Astrocyte (in vitro differentiated cells and primary cell): ENCODE measurements around the gene MARS2.

ENCODE experiments used
- EZH2 ChIP-seq: IDR thresholded peaks from 2 replicates; pipeline ENCODE4 v1.6.1; 2012; ENCODE audit warnings: mild to moderate bottlenecking, low read length, inconsistent platforms; ENCODE audit not compliant: insufficient read depth
- TF ChIP-seq, protein P1 (sequence below): IDR thresholded peaks from 2 replicates; pipeline ENCODE4 v1.5.1; 2011; ENCODE audit warnings: low read depth, mild to moderate bottlenecking, inconsistent platforms, low read length, moderate library complexity; ENCODE audit not compliant: insufficient read depth

GRCh38 chr2:197704434-197705120 is 592 bp upstream of the MARS2 start:
- TF ChIP-seq EZH2 = no peak
- TF ChIP-seq, protein P1, sequence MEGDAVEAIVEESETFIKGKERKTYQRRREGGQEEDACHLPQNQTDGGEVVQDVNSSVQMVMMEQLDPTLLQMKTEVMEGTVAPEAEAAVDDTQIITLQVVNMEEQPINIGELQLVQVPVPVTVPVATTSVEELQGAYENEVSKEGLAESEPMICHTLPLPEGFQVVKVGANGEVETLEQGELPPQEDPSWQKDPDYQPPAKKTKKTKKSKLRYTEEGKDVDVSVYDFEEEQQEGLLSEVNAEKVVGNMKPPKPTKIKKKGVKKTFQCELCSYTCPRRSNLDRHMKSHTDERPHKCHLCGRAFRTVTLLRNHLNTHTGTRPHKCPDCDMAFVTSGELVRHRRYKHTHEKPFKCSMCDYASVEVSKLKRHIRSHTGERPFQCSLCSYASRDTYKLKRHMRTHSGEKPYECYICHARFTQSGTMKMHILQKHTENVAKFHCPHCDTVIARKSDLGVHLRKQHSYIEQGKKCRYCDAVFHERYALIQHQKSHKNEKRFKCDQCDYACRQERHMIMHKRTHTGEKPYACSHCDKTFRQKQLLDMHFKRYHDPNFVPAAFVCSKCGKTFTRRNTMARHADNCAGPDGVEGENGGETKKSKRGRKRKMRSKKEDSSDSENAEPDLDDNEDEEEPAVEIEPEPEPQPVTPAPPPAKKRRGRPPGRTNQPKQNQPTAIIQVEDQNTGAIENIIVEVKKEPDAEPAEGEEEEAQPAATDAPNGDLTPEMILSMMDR = no peak
